ENCODE data around the gene FOXF1.

Gene FOXF1

DNA sequence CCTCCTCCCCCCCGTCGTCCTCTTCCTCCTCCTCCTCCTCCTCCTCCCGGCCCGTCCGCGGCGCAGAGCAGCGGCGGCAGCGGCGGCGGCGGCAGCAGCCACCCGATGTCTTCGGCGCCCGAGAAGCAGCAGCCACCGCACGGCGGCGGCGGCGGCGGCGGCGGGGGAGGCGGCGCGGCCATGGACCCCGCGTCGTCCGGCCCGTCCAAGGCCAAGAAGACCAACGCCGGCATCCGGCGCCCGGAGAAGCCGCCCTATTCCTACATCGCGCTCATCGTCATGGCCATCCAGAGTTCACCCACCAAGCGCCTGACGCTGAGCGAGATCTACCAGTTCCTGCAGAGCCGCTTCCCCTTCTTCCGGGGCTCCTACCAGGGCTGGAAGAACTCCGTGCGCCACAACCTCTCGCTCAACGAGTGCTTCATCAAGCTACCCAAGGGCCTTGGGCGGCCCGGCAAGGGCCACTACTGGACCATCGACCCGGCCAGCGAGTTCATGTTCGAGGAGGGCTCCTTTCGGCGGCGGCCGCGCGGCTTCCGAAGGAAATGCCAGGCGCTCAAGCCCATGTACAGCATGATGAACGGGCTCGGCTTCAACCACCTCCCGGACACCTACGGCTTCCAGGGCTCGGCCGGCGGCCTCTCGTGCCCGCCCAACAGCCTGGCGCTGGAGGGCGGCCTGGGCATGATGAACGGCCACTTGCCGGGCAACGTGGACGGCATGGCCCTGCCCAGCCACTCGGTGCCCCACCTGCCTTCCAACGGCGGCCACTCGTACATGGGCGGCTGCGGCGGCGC is at the start of gene FOXF1:
TSS of gene FOXF1 (plus strand) at position 63 of the 797 bp plus-strand sequence. CDS start at position 106, 43 bp downstream.
- DNase-seq, result no peak

DNA sequence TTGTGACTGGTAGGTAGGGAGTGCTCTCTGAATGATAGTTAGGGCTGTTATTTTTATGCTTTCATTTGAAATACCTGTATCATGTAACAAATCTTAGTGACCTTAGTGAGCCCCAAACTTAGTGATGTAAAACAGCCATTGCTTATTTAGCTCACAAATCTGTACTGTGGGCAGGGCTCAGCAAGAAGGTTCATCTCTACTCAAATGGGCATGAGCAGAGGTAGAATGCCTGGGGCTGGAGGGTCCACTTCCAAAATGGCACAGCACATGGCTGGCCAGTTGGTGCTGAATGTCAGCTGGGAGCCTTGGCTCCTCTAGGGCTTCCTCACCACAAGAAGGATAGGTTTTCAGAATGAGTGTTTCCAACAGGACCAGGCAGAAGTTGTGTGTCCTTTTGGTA is 49.3 kb upstream of the FOXF1 start:
- DNase-seq, result no peak

- DNase-seq, result no peak
These were observed 47.8 kb upstream of the FOXF1 start for GRCh38 chr16:86462334-86463084.

- DNase-seq, result no peak
These were observed 46.3 kb upstream of the FOXF1 start for GRCh38 chr16:86464044-86464443.

DNA sequence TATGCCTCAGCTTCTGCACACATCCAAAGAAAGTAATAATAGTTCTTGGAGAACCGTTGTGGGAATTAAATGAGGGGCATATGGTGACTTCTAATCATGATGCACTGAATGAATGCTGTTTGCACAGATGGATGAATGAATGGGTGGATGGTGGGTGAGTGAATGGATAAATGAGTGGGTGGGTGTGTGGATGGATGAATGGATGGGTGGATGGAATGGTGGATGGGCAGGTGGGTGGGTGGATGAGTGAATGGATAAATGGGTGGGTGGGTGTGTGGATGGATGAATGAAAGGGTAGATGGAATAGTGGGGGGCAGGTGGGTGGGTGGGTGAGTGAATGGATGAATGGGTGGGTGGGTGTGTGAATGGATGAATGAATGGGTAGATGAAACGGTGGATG is 44.9 kb upstream of the FOXF1 start:
- no peak for DNase-seq

- no peak for DNase-seq
These were observed 43.5 kb upstream of the FOXF1 start for GRCh38 chr16:86466696-86467406.

DNA sequence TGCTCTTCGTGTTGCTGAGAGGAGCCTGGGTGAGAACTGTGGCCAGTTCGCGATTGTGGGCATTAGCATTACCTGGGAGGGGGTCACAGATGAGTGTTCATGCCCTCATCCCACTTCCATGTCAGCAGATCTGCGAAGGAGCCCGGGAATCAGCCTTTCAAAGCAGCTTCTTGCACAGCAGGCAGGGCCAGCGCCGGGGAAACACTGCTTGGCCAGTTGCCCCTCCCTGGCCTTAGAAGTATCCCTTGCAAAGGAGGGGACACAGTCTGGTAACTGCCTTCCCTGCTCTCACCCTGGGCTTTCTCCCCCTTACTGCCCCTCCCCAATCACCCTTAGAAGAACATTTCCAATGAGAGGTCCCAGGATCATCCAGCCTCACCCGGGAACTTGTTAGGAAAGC is 42.8 kb upstream of the FOXF1 start:
- no peak for DNase-seq

DNA sequence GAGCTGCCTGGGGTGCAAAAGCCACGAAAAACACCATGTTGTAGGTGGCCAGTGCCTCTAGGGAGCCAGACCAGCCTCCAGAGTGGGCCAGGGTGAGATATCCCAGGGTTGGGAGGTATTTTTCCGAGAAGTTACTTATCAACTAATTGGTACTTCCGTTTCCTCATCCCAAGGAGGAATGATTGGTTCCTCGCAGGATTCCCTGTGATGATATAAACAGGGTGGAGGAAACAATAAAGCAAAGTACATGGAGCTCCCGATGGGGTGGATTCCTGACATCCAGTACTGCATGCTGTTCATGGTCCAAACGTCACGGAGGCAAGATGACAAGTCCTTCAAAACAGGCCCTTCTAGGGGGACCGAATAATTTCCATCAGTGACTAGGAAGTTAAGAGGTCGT is 39.4 kb upstream of the FOXF1 start:
- no peak for DNase-seq

GRCh38 chr16:86471896-86472295 is 38.4 kb upstream of the FOXF1 start:
- no peak for DNase-seq

GRCh38 chr16:86472366-86472765 is 38.0 kb upstream of the FOXF1 start:
- no peak for DNase-seq

- DNase-seq, result no peak
These were observed 33.3 kb upstream of the FOXF1 start for GRCh38 chr16:86476956-86477534.

DNA sequence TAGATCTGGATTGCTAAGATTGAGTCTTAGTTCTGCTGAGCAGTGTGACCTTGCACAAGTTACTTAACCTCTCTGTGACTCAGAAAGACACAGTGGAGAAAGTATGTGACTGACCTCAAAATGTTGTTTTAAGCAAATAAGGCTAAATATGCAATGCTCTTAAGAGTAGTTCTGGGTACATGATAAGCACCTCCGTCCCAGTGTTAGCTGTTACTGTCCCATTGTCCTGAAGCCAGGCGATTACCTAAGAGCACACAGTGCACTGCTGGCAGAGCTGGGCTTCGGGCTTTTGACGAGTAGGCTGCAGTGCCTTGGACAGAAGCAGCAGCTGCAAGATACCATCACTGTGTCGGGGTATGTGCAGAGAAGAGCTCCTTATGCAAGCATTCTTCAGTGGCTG is 32.7 kb upstream of the FOXF1 start:
- DNase-seq, result no peak

- no peak for DNase-seq
These were observed 31.5 kb upstream of the FOXF1 start for GRCh38 chr16:86478779-86479178.

GRCh38 chr16:86479419-86479818 is 30.9 kb upstream of the FOXF1 start:
- DNase-seq, result no peak

DNA sequence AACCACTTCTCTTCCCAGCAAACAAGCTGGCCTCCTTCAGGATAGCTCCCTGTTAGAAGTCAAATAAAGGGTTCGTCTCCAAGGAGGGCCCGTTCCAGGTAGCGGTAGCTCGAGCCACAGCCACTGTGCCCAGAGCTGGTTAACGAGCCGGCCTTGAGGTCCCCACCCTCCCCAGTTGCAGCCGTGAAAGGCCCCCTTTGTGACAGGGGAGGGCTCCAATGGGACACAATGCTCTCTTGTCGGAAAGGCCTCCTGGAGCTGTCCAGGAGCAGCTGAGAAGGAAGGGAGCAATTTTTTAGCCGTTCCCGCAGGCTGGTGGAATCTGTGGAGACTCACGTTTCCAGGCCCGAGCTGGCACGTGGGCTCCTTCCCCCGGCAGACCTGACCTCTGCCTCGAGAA is 29.9 kb upstream of the FOXF1 start:
- DNase-seq, result no peak

DNA sequence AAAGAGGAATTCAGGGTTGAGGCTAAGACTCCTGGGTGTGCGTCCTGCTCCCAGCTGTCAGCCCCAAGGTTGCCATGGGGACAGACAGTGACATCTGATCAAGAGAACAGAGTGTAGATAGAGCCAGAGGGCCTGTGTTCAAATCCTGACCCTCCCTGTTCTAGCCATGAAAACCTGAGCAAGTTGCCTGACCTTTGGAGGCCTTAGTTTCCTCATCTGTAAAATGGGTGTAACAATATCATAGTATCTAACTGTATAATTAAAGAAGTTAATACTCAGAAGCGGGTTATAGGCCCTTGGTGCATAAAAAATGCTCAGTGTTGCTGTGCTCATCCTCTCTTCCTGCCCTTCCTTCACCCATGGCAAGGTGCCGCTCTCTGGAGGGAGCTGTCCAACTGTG is 28.7 kb upstream of the FOXF1 start:
- no peak for DNase-seq

GRCh38 chr16:86484240-86484639 is 26.1 kb upstream of the FOXF1 start:
- no peak for DNase-seq

DNA sequence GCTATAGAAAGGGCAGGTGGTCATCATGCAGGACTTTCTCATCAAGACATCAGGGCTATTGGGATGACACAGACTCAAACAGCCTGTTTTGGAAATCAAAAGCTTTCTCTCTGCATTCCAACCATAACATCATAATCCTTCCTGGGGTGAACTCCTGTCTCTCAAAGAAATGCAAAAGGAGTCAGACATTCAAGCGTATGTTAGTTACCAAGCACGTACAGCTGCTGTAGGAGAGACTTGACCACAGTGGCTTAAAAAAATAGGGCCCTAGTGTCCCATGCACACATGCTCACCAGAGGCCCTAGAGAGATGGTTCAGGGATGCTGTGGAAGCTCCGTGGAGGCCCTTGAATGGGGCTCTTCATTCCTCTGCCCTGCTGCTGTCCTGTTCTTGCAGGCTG is 24.6 kb upstream of the FOXF1 start:
- DNase-seq, result no peak

GRCh38 chr16:86490859-86491639 is 19.3 kb upstream of the FOXF1 start:
- no peak for DNase-seq

GRCh38 chr16:86491640-86492023 is 18.7 kb upstream of the FOXF1 start:
- DNase-seq, result no peak

DNA sequence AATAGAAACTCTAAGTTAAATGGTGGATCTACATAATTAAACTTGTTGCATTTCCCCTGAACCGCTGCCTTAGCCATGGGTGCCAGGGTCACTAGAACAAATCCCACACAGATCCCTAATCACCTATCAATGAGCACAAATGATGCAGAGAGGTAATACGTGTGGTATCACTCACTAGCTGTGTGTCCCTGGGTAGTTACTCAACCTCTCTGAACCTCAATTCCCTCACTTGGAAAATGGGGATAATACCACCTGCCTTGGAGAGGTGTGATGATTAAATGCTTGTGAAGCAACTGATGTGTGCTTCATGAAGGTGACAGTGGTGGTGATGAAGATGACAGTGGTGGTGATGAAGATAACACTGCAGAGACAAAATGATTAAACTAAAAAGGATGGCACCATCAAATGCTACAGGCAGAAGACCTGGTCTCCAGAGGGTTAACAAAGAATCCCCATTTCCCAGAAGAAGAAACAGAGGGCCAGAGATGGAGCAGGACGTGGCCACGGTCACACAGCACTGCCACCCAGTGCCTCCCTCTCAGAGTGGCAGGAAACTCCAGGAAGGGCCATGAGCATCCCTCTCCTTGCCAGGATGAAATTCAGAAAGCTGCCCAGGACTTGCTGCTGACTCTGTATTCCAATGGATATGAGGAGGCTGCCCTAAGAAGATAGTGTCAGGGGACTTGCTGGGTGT is 17.9 kb upstream of the FOXF1 start:
- no peak for DNase-seq
